GM23338 (cell line): ENCODE results near the gene SMIM44. TPM values are rescaled to one million over a fixed set of nuclear protein-coding genes. Genes with fewer than 3 reads are reported as not detected.
A peak's percentile ranks its signal among the peaks of the same experiment; 100 is the strongest.

Experiments
- ATAC-seq: fragments of 200-7000 bp; cut with Tn5 transposase; 3 replicates; pipeline ENCODE4 v1.9.1; 2020
- DNase-seq: peaks from one replicate; pipeline ENCODE4 v3.0.0-alpha.2; 2015; ENCODE audit warnings: low spot score
- H2AFZ ChIP-seq: fragments of 200-600 bp; sonication (generic); 2 replicates; pipeline ENCODE4 v1.8.0; 2016; ENCODE audit warnings: antibody characterized with exemption, mild to moderate bottlenecking, moderate library complexity
- H3F3A ChIP-seq: fragments of 200-600 bp; sonication (generic); replicated peaks from 2 replicates; pipeline ENCODE4 v1.8.0; 2017; ENCODE audit warnings: antibody characterized with exemption, mixed run types, low read depth
- H3K27ac ChIP-seq: fragments of 200-600 bp; sonication (generic); 2 replicates; pipeline ENCODE4 v1.6.1; 2016; ENCODE audit warnings: low read depth
- H3K27me3 ChIP-seq: fragments of 200-600 bp; sonication (generic); 2 replicates; pipeline ENCODE4 v1.8.0; 2016; ENCODE audit warnings: mild to moderate bottlenecking, mixed run types, moderate library complexity; ENCODE audit not compliant: insufficient read depth
- H3K36me3 ChIP-seq: fragments of 200-600 bp; sonication (generic); 2 replicates; pipeline ENCODE4 v1.8.0; 2016; ENCODE audit warnings: mild to moderate bottlenecking; ENCODE audit not compliant: insufficient read depth
- H3K4me1 ChIP-seq: fragments of 200-600 bp; sonication (generic); 2 replicates; pipeline ENCODE4 v1.8.0; 2016; ENCODE audit warnings: mild to moderate bottlenecking, moderate library complexity; ENCODE audit not compliant: insufficient read depth
- H3K4me2 ChIP-seq: fragments of 200-600 bp; sonication (generic); 2 replicates; pipeline ENCODE4 v1.7.1; 2017; ENCODE audit warnings: mixed run types
- H3K4me3 ChIP-seq: fragments of 200-600 bp; sonication (generic); 2 replicates; pipeline ENCODE4 v1.6.1; 2016; ENCODE audit warnings: mixed run types
- H3K79me2 ChIP-seq: fragments of 200-600 bp; sonication (generic); replicated peaks from 2 replicates; pipeline ENCODE4 v1.8.0; 2017; ENCODE audit warnings: mild to moderate bottlenecking; ENCODE audit not compliant: insufficient read depth
- H3K9me2 ChIP-seq: fragments of 200-600 bp; sonication (generic); 2 replicates; pipeline ENCODE4 v1.8.0; 2017; ENCODE audit not compliant: insufficient read depth
- H4K20me1 ChIP-seq: fragments of 200-600 bp; sonication (generic); replicated peaks from 2 replicates; pipeline ENCODE4 v1.8.0; 2017; ENCODE audit warnings: mild to moderate bottlenecking; ENCODE audit not compliant: insufficient read depth
- H3K27ac Mint-ChIP-seq: 2 replicates; pipeline ENCODE4 v1.8.0; 2020; ENCODE audit warnings: inconsistent platforms, mild to moderate bottlenecking, moderate library complexity, mixed read lengths
- H3K27me3 Mint-ChIP-seq: 3 replicates; pipeline ENCODE4 v1.8.0; 2022; ENCODE audit warnings: low read depth, mild to moderate bottlenecking, moderate library complexity, mixed read lengths, inconsistent platforms; ENCODE audit not compliant: insufficient read depth, poor library complexity
- H3K36me3 Mint-ChIP-seq: 3 replicates; pipeline ENCODE4 v1.8.0; 2021; ENCODE audit warnings: low read depth, mild to moderate bottlenecking, inconsistent platforms, moderate library complexity, mixed read lengths
- H3K4me1 Mint-ChIP-seq: 3 replicates; pipeline ENCODE4 v1.8.0; 2020; ENCODE audit warnings: mild to moderate bottlenecking, inconsistent platforms, mixed read lengths
- H3K4me3 Mint-ChIP-seq: 3 replicates; pipeline ENCODE4 v1.8.0; 2021; ENCODE audit warnings: moderate library complexity, mild to moderate bottlenecking, inconsistent platforms, mixed read lengths
- H3K9me3 Mint-ChIP-seq: 3 replicates; pipeline ENCODE4 v1.8.0; 2020; ENCODE audit warnings: moderate library complexity, mild to moderate bottlenecking, inconsistent platforms, mixed read lengths
- CREB1 ChIP-seq: fragments of 250-450 bp; sonication (Bioruptor Pico); IDR thresholded peaks from 2 replicates; pipeline ENCODE4 v1.5.0; 2020; ENCODE audit warnings: low read depth, mild to moderate bottlenecking, moderate library complexity
- ETS1 ChIP-seq: IDR thresholded peaks from 2 replicates; pipeline ENCODE4 v1.6.1; 2016; ENCODE audit warnings: antibody characterized with exemption
- EZH2 ChIP-seq: fragments of 200-600 bp; sonication (generic); IDR thresholded peaks from one replicate; pipeline ENCODE4 v1.8.0; 2017; ENCODE audit warnings: antibody characterized with exemption, mild to moderate bottlenecking, low read depth; ENCODE audit not compliant: unreplicated experiment
- EZH2phosphoT487 ChIP-seq: fragments of 200-600 bp; sonication (generic); IDR thresholded peaks from one replicate; pipeline ENCODE4 v1.8.1; 2018; ENCODE audit warnings: antibody characterized with exemption; ENCODE audit not compliant: unreplicated experiment
- JUNB ChIP-seq: IDR thresholded peaks from one replicate; pipeline ENCODE4 v1.6.1; 2016; ENCODE audit warnings: antibody characterized with exemption; ENCODE audit not compliant: unreplicated experiment
- NANOG ChIP-seq: IDR thresholded peaks from 2 replicates; pipeline ENCODE4 v1.6.1; 2016; ENCODE audit warnings: antibody characterized with exemption, borderline replicate concordance
- POLR2AphosphoS5 ChIP-seq: IDR thresholded peaks from 2 replicates; pipeline ENCODE4 v1.6.1; 2016; ENCODE audit warnings: antibody characterized with exemption, low read depth
- STAT1 ChIP-seq: IDR thresholded peaks from one replicate; pipeline ENCODE4 v1.6.1; 2016; ENCODE audit warnings: antibody characterized with exemption; ENCODE audit not compliant: unreplicated experiment
- ZNF114 ChIP-seq: fragments of 250-450 bp; sonication (Bioruptor Pico); IDR thresholded peaks from 2 replicates; pipeline ENCODE4 v1.5.0; 2020; ENCODE audit warnings: mild to moderate bottlenecking, moderate library complexity
- polyA plus RNA-seq: library from polyadenylated mRNA; unstranded; fragments of >200 nt; fragmentation: Nextera tagmentation; extraction: Ambion mirVana; gene quantifications from 2 replicates; pipeline ENCODE4 v1.2.1, GENCODE V29; 2016
- total RNA-seq: library from RNA; depleted of rRNA; stranded (reverse); fragments of >200 nt; shearing (Covaris generic); gene quantifications from 2 replicates; pipeline ENCODE4 v1.2.3, GENCODE V29; 2014
- TF ChIP-seq, protein P1 (sequence below): IDR thresholded peaks from one replicate; pipeline ENCODE4 v1.6.1; 2018; ENCODE audit warnings: antibody characterized with exemption; ENCODE audit not compliant: unreplicated experiment

The SMIM44 gene
- total and polyA plus RNA-seq, 2 experiments from 2014 or later: not detected

DNA sequence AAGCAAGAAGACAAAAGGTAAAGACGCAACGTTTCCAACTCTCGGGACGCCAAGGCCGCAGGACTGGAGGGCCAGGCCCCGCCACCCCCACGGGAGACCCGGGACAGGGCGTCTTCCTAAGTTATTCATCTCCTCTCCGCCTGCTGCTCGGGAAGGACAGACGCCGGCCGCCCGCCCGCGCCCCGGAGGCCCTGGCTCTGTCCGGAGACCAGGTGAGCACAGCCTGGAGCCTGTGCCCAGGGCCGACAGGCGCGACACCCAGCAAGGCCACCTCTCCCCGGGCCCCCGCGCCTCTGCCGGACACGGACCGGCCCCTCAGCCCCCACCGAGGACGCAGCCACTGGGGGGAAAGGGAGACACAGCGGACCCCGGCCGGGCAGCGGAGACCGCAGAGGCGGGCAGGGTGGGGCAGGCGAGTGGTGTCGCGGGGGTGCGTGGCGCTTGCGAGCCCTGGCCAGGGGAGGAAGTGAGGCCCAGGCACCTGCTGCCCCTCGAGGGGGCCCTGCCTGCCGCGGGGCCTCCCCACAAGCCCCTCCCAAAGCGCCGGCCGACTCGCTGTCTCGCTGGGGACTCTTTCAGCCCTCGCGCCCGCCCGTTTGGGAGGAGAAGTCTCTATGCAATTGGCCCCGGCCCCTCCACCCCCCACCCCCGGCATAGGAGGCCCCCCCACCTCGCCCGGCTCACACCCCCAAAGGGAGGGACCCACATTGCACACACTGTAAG, 20.1 kb downstream of the SMIM44 start:
- H3K27ac Mint-ChIP-seq: no peak overlapping the region
- H3K27me3 Mint-ChIP-seq: peaks cover 63% of the 10 kb centered on the region
- Histone ChIP-seq H3K4me2 (peak overlapping the region; percentile 86), H3K27ac (no peak overlapping the region), H3K4me1 (peaks cover 25% of the 10 kb centered on the region), H3K27me3 (peaks cover 84% of the 10 kb centered on the region), H3F3A (peaks cover 6% of the 10 kb centered on the region; the same call in 1 of the 2 replicates), H3K79me2 (no peaks in the 10 kb centered on the region), H2AFZ (no peak overlapping the region), H3K9me2 (no peaks in the 10 kb centered on the region), H3K36me3 (no peaks in the 10 kb centered on the region), H3K4me3 (peak overlapping the region; percentile 65), H4K20me1 (peaks cover 9% of the 10 kb centered on the region)
- peaks cover 16% of the 10 kb centered on the region for H3K4me1 Mint-ChIP-seq
- ATAC-seq (peak; percentile 22), DNase-seq (peak; percentile 56)
- TF ChIP-seq ETS1 (no peak), EZH2 (peak; percentile 77)
- H3K36me3 Mint-ChIP-seq: peaks cover 3% of the 10 kb centered on the region; the same call in 1 of the 3 replicates
- peak overlapping the region; percentile 60 for H3K4me3 Mint-ChIP-seq
- peaks cover 14% of the 10 kb centered on the region for H3K9me3 Mint-ChIP-seq

DNA sequence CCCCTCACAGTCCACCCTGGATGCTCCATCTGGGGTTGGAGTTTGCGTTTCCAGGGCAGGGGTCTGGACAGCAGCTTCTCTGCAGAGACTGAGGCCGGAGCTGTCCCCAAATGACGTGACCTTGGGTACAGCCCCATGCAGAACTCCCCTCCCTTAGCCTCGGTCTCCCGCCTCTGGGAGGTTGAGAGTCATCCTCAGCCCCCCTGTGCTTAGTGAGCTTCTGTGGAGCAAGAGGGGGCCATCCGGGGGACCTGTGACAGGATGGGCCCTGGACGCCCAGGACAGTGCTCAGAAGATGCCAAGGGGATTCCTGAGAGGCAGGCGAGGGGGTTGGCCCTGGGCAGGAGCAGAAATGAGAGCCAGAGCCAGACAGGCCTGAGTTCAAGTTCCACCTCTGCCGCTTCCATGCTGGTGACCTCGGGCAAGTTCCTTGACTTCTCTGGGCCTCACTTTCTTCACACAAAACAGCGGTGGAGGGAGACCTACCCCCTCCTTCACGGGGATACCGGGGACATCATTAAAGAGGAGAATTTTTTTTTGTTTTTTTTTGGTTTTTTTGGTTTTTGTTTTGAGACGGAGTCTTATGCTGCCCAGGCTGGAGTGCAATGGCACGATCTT, 23.2 kb downstream of the SMIM44 start:
- Histone ChIP-seq H3K27ac (no peak overlapping the region), H3F3A (peaks cover 6% of the 10 kb centered on the region; the same call in 1 of the 2 replicates)
- H3K27me3 Mint-ChIP-seq: peaks cover 48% of the 10 kb centered on the region
- TF ChIP-seq EZH2phosphoT487 (no peak), ZNF114 (CRISPR knock-in tag) (no peak), NANOG (no peak), POLR2AphosphoS5 (no peak), CREB1 (CRISPR knock-in tag) (no peak), STAT1 (no peak), JUNB (no peak)
- TF ChIP-seq, protein P1, sequence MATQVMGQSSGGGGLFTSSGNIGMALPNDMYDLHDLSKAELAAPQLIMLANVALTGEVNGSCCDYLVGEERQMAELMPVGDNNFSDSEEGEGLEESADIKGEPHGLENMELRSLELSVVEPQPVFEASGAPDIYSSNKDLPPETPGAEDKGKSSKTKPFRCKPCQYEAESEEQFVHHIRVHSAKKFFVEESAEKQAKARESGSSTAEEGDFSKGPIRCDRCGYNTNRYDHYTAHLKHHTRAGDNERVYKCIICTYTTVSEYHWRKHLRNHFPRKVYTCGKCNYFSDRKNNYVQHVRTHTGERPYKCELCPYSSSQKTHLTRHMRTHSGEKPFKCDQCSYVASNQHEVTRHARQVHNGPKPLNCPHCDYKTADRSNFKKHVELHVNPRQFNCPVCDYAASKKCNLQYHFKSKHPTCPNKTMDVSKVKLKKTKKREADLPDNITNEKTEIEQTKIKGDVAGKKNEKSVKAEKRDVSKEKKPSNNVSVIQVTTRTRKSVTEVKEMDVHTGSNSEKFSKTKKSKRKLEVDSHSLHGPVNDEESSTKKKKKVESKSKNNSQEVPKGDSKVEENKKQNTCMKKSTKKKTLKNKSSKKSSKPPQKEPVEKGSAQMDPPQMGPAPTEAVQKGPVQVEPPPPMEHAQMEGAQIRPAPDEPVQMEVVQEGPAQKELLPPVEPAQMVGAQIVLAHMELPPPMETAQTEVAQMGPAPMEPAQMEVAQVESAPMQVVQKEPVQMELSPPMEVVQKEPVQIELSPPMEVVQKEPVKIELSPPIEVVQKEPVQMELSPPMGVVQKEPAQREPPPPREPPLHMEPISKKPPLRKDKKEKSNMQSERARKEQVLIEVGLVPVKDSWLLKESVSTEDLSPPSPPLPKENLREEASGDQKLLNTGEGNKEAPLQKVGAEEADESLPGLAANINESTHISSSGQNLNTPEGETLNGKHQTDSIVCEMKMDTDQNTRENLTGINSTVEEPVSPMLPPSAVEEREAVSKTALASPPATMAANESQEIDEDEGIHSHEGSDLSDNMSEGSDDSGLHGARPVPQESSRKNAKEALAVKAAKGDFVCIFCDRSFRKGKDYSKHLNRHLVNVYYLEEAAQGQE: no peak

More for the DNA sequence above, 23.2 kb downstream of the SMIM44 start:
- H3K9me2 ChIP-seq: no peaks in the 10 kb centered on the region
- H3K27me3 ChIP-seq: peaks cover 83% of the 10 kb centered on the region
- no peaks in the 10 kb centered on the region for H3K36me3 Mint-ChIP-seq
- H2AFZ ChIP-seq: no peak overlapping the region
- no peak for ATAC-seq
- peaks cover 9% of the 10 kb centered on the region for H4K20me1 ChIP-seq
- H3K4me3 Mint-ChIP-seq: peak overlapping the region; percentile 29; the same call in 2 of the 3 replicates
- H3K4me1 Mint-ChIP-seq: peaks cover 17% of the 10 kb centered on the region
- H3K36me3 ChIP-seq: no peaks in the 10 kb centered on the region
- H3K4me3 ChIP-seq: peak overlapping the region; percentile 56; the same call in 1 of the 2 replicates
- H3K4me2 ChIP-seq: peak overlapping the region; percentile 81
- no peaks in the 10 kb centered on the region for H3K79me2 ChIP-seq
- DNase-seq: no peak
- no peak overlapping the region for H3K27ac Mint-ChIP-seq
- no peaks in the 10 kb centered on the region; the same call in 1 of the 3 replicates for H3K9me3 Mint-ChIP-seq
- H3K4me1 ChIP-seq: peaks cover 29% of the 10 kb centered on the region
